Keratinocyte (primary cell): ENCODE data around the gene HCN3.

Source experiments
- CTCF ChIP-seq, 3 experiments: IDR thresholded peaks in 1 of 3; conservative IDR thresholded peaks in 1 of 3; optimal IDR thresholded peaks in 1 of 3; 2 replicates in 2 of 3; 3 replicates in 1 of 3; pipeline versions ENCODE3 to v1.5.1; 2011; ENCODE audit warnings: low read length in 3 of 3, mild to moderate bottlenecking in 3 of 3, moderate library complexity in 2 of 3, control low read depth in 1 of 3, inconsistent platforms in 1 of 3; ENCODE audit not compliant: insufficient read depth in 2 of 3; ENCODE audit errors: extremely low read depth in 1 of 3
- EZH2 ChIP-seq: IDR thresholded peaks from one replicate; pipeline ENCODE4 v1.6.1; 2012; ENCODE audit warnings: inconsistent platforms, mild to moderate bottlenecking, low read length, moderate library complexity

DNA sequence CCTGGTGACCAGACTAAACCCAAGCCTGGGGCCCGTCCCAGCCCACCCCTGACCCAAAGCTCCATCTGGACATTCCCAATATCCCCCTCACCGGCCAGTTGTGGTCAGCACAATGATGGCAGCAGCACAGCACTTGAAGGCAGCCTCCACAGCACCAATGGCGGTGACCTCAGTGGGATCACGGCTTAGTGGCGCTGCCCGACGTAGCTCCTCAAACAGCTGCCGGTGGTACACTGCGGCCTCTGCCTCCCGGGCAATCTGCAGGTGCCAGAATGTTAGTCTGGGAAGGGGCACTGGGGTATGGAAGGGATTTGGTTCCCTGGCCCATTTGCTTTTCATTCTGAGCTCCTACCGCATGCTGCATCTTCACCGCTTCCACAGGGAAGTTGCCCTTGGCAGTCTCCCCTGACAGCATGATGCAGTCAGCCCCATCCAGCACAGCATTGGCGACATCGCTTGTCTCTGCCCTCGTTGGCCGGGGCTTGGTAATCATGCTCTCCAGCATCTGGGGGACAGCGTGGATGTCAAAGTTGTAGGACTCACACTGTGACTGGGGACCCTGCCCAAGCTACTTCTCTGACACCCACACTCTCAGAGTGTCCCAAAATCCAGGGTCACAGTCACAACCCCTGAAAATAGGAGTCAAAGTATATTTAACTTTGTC, 16.0 kb downstream of the HCN3 start:
- TF ChIP-seq CTCF (optimal IDR thresholded peaks at IDR 0.05 in 1 of 3, IDR thresholded peaks at IDR 0.05 in 1 of 3, conservative IDR thresholded peaks at IDR 0.05 in 1 of 3; ENCODE audit: extremely low read depth in 1 of 3, insufficient read depth in 2 of 3, low read length in 3 of 3), result no peak
- no peak for TF ChIP-seq EZH2
